ENCODE results near the gene MEGF11. TPM values are rescaled to one million over a fixed set of nuclear protein-coding genes. Genes with fewer than 3 reads are reported as not detected.

Gene MEGF11
- total RNA-seq, 4 donors from 2014 or later = 2.4 to 8.5 (median 4.3) TPM

GRCh38 chr15:65931221-65931620 lies 322.3 kb downstream of the MEGF11 start:
- Histone ChIP-seq H3K9me3 (no peaks in the 10 kb centered on the region), H3K4me1 (no peaks in the 10 kb centered on the region), H3K36me3 (no peaks in the 10 kb centered on the region), H3K4me3 (no peak overlapping the region), H3K27me3 (no peaks in the 10 kb centered on the region), H3K27ac (no peak overlapping the region)
- 87% methylated on average over 4 of the region's 4 CpGs for WGBS
- TF ChIP-seq CTCF (IDR thresholded peaks at IDR 0.05) (no peak), POLR2AphosphoS5 (IDR thresholded peaks at IDR 0.05) (no peak), POLR2A (IDR thresholded peaks at IDR 0.05) (no peak), EP300 (IDR thresholded peaks at IDR 0.05) (no peak)
- DNase-seq (ENCODE audit: low spot score in 2 of 2) = no peak

GRCh38 chr15:65930134-65930533 lies 323.4 kb downstream of the MEGF11 start:
- Histone ChIP-seq H3K36me3 (no peaks in the 10 kb centered on the region), H3K27me3 (no peaks in the 10 kb centered on the region), H3K27ac (no peak overlapping the region), H3K9me3 (no peaks in the 10 kb centered on the region), H3K4me3 (no peak overlapping the region), H3K4me1 (no peaks in the 10 kb centered on the region)
- WGBS = 91% methylated on average over 6 of the region's 6 CpGs
- TF ChIP-seq POLR2A (IDR thresholded peaks at IDR 0.05) (no peak), POLR2AphosphoS5 (IDR thresholded peaks at IDR 0.05) (no peak), CTCF (IDR thresholded peaks at IDR 0.05) (no peak), EP300 (IDR thresholded peaks at IDR 0.05) (no peak)
- no peak for DNase-seq (ENCODE audit: low spot score in 2 of 2)

- no peaks in the 10 kb centered on the region for H3K4me1 ChIP-seq
- no peak overlapping the region for H3K27ac ChIP-seq
- WGBS = 58% methylated on average over 7 of the region's 7 CpGs
- H3K9me3 ChIP-seq = no peaks in the 10 kb centered on the region
- no peak for TF ChIP-seq EP300 (IDR thresholded peaks at IDR 0.05)
- no peak for TF ChIP-seq CTCF (IDR thresholded peaks at IDR 0.05)
- no peak for TF ChIP-seq POLR2AphosphoS5 (IDR thresholded peaks at IDR 0.05)
- no peak for TF ChIP-seq POLR2A (IDR thresholded peaks at IDR 0.05)
- no peaks in the 10 kb centered on the region for H3K27me3 ChIP-seq
- no peak overlapping the region for H3K4me3 ChIP-seq
- DNase-seq (ENCODE audit: low spot score in 2 of 2) = no peak
- no peaks in the 10 kb centered on the region for H3K36me3 ChIP-seq
These were observed 324.0 kb downstream of the MEGF11 start for GRCh38 chr15:65929573-65929972.

- Histone ChIP-seq H3K4me3 (no peak overlapping the region), H3K36me3 (no peaks in the 10 kb centered on the region), H3K9me3 (no peaks in the 10 kb centered on the region), H3K4me1 (no peaks in the 10 kb centered on the region), H3K27ac (no peak overlapping the region), H3K27me3 (no peaks in the 10 kb centered on the region)
- no peak for TF ChIP-seq POLR2A (IDR thresholded peaks at IDR 0.05)
- no peak for TF ChIP-seq EP300 (IDR thresholded peaks at IDR 0.05)
- no peak for TF ChIP-seq CTCF (IDR thresholded peaks at IDR 0.05)
- no peak for TF ChIP-seq POLR2AphosphoS5 (IDR thresholded peaks at IDR 0.05)
- no peak for DNase-seq (ENCODE audit: low spot score in 2 of 2)
- 47% methylated on average over 2 of the region's 2 CpGs for WGBS
These were observed 326.0 kb downstream of the MEGF11 start for GRCh38 chr15:65927545-65927944.

GRCh38 chr15:65926899-65927298 lies 326.7 kb downstream of the MEGF11 start:
- TF ChIP-seq POLR2A (IDR thresholded peaks at IDR 0.05) = no peak
- TF ChIP-seq POLR2AphosphoS5 (IDR thresholded peaks at IDR 0.05) = no peak
- TF ChIP-seq CTCF (IDR thresholded peaks at IDR 0.05) = no peak
- TF ChIP-seq EP300 (IDR thresholded peaks at IDR 0.05) = no peak
- H3K4me3 ChIP-seq = no peak overlapping the region
- H3K27ac ChIP-seq = no peak overlapping the region
- no peaks in the 10 kb centered on the region for H3K27me3 ChIP-seq
- no peaks in the 10 kb centered on the region for H3K36me3 ChIP-seq
- WGBS = 95% methylated on average over 1 of the region's 1 CpG
- H3K9me3 ChIP-seq = no peaks in the 10 kb centered on the region
- DNase-seq (ENCODE audit: low spot score in 2 of 2) = no peak
- H3K4me1 ChIP-seq = no peaks in the 10 kb centered on the region
